Esophagus (tissue), 2 donors: ENCODE data around the gene HDAC4. TPM values are rescaled to one million over a fixed set of nuclear protein-coding genes. Genes with fewer than 3 reads are reported as not detected.
"Not testable (repeated sequence)": the region's sequence is repeated elsewhere in the genome, so short reads cannot be mapped to it uniquely, and the experiment has no call there.

Experiments used
- H3K27ac ChIP-seq, 2 donors: one replicate each; pipeline ENCODE4 v1.5.1; 2013; ENCODE audit warnings: low read depth in 2 of 2, mild to moderate bottlenecking in 2 of 2, inconsistent platforms in 1 of 2, low read length in 1 of 2, moderate library complexity in 1 of 2
- H3K27me3 ChIP-seq, 2 donors: one replicate each; pipeline ENCODE4 v1.6.1; 2013; ENCODE audit warnings: low read length in 2 of 2, control low read depth in 1 of 2, mild to moderate bottlenecking in 1 of 2; ENCODE audit not compliant: insufficient read depth in 2 of 2, control insufficient read depth in 1 of 2
- H3K36me3 ChIP-seq, 2 donors: one replicate each; pipeline ENCODE4 v1.6.1; 2013; ENCODE audit warnings: low read length in 1 of 2; ENCODE audit not compliant: control insufficient read depth in 2 of 2, insufficient read depth in 2 of 2
- H3K4me1 ChIP-seq, 2 donors: one replicate each; pipeline ENCODE4 v1.6.1; 2013; ENCODE audit warnings: low read length in 1 of 2; ENCODE audit not compliant: control insufficient read depth in 2 of 2, insufficient read depth in 2 of 2
- H3K4me3 ChIP-seq, 2 donors: one replicate each; pipeline ENCODE4 v1.5.1; 2013; ENCODE audit warnings: low read length in 2 of 2, mild to moderate bottlenecking in 2 of 2, low read depth in 1 of 2, moderate library complexity in 1 of 2
- H3K9me3 ChIP-seq, 2 donors: one replicate each; pipeline ENCODE4 v1.6.1; 2013; ENCODE audit warnings: mild to moderate bottlenecking in 2 of 2, low read depth in 1 of 2, low read length in 1 of 2, moderate library complexity in 1 of 2; ENCODE audit not compliant: control insufficient read depth in 2 of 2, insufficient read depth in 1 of 2
- WGBS, 2 donors: extraction: QIAGEN DNeasy Blood & Tissue Kit; methylation state at CpG; one replicate each; pipeline ENCODE4 v1.1.7; 2013; 5-methylcytosine and 5-hydroxymethylcytosine counted together
- polyA plus RNA-seq, 2 donors: library from polyadenylated mRNA; stranded (reverse); fragments of 200-250 nt; gene quantifications; one replicate each; pipeline ENCODE4 v1.2.3, GENCODE V29; 2013
- donor health status: healthy with polysubstance abuse.
- donor health status: Bipolar disorder and iron deficiency.

HDAC4 gene
- polyA plus RNA-seq, 2 donors = 5.9 to 10.2 TPM

DNA sequence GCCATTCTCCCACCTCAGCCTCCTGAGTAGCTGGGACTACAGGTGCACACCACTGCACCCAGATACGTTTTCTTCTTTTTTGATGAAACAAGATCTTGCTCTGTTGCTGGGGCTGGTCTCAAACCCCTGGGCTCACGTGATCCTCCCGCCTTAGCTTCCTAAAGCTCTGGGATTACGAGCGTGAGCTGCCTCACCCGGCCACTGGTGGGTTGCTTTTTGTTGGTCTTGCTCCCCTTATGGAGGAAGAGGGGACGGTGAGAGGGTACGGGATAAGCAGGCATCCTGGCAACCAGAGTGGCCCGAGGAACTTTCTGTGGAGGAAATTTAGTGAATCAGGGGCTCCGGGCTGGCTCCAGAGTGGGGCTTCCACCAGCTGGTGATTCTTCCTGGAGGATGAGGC is 222.3 kb downstream of the HDAC4 start:
- no peak overlapping the region for H3K27ac ChIP-seq
- H3K27me3 ChIP-seq = no peaks in the 10 kb centered on the region
- peaks cover 6 to 44% of the 10 kb centered on the region in 2 donors for H3K36me3 ChIP-seq
- H3K4me3 ChIP-seq = no peak overlapping the region
- H3K4me1 ChIP-seq = peaks cover 0 to 2% of the 10 kb centered on the region in 2 donors
- H3K9me3 ChIP-seq = peaks cover 0 to 12% of the 10 kb centered on the region in 2 donors
- WGBS, 2 donors = 97 to 99% methylated on average over 10 of the region's 10 CpGs

DNA sequence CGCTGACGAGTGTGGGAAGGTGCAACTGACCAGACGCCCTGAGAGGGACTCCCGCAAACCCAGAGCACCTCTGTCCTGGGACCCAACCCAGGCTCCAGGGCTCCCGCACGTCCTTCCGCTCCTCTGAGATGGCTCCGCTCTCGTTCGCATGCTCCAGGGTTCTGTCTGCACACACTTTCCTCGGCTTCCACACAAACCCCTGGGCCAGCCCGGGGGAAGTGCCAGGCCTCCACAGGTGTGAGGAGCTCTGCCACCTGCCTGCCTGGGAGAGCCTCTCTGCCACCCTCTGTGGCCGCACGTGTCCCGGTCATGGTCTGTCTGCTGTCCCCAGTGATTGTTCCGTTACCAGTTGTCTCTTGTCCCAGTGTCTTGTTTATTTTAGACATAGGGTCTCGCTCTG is 222.9 kb downstream of the HDAC4 start:
- 98% methylated on average over 17 of the region's 17 CpGs for WGBS, 2 donors
- H3K4me3 ChIP-seq = no peak overlapping the region
- peaks cover 0 to 2% of the 10 kb centered on the region in 2 donors for H3K4me1 ChIP-seq
- H3K27me3 ChIP-seq = no peaks in the 10 kb centered on the region
- peaks cover 6 to 42% of the 10 kb centered on the region in 2 donors for H3K36me3 ChIP-seq
- H3K9me3 ChIP-seq = peaks cover 0 to 12% of the 10 kb centered on the region in 2 donors
- H3K27ac ChIP-seq = no peak overlapping the region

DNA sequence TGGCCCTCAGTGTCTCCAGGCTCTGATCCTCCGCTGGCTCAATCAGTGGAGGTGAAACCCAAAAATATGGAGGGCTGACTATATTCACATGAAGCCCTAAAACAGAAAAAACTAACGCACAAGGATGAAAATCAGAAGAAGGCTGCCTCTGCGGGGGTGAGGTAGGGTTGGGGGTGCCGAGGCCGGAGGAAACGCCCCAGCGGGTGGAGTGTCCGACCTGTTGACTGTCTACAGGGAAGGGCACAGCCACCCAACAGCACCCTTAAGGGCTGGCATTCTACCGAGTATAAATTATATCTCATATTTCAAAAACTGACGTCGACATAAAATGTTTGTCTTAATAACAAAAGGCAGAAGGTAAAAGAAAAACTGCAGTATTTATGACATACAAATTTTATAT is 223.5 kb downstream of the HDAC4 start:
- WGBS, 2 donors = 96 to 98% methylated on average over 11 of the region's 11 CpGs
- H3K9me3 ChIP-seq = peaks cover 0 to 12% of the 10 kb centered on the region in 2 donors
- H3K4me1 ChIP-seq = peaks cover 0 to 2% of the 10 kb centered on the region in 2 donors
- H3K4me3 ChIP-seq = no peak overlapping the region
- H3K27me3 ChIP-seq = no peaks in the 10 kb centered on the region
- H3K27ac ChIP-seq = no peak overlapping the region
- peaks cover 6 to 42% of the 10 kb centered on the region in 2 donors for H3K36me3 ChIP-seq

GRCh38 chr2:239176138-239176803 is 224.5 kb downstream of the HDAC4 start:
- H3K27me3 ChIP-seq, H3K4me1 ChIP-seq, H3K4me3 ChIP-seq: not testable (repeated sequence)
- H3K27ac ChIP-seq = peak overlapping the region in 1 of 2 donors; percentile 8
- peaks cover 6 to 35% of the 10 kb centered on the region in 2 donors for H3K36me3 ChIP-seq
- H3K9me3 ChIP-seq = peaks cover 0 to 12% of the 10 kb centered on the region in 2 donors
- WGBS, 2 donors = 78 to 89% methylated on average over 12 to 21 of the region's 23 CpGs

GRCh38 chr2:239175181-239175580 is 225.6 kb downstream of the HDAC4 start:
- Histone ChIP-seq H3K9me3 (peaks cover 0 to 12% of the 10 kb centered on the region in 2 donors), H3K4me1 (peaks cover 0 to 2% of the 10 kb centered on the region in 2 donors), H3K27ac (no peak overlapping the region), H3K36me3 (peaks cover 6 to 28% of the 10 kb centered on the region in 2 donors), H3K4me3 (no peak overlapping the region), H3K27me3 (no peaks in the 10 kb centered on the region)
- 93 to 96% methylated on average over 11 of the region's 11 CpGs for WGBS, 2 donors

- 79 to 96% methylated on average over 1 of the region's 1 CpG for WGBS, 2 donors
Observed at GRCh38 chr2:239173301-239173700, 227.5 kb downstream of the HDAC4 start.

GRCh38 chr2:239171643-239172042 is 229.2 kb downstream of the HDAC4 start:
- peaks cover 0 to 2% of the 10 kb centered on the region in 2 donors for H3K4me1 ChIP-seq
- H3K27ac ChIP-seq = no peak overlapping the region
- H3K4me3 ChIP-seq = no peak overlapping the region
- H3K36me3 ChIP-seq = peaks cover 9 to 20% of the 10 kb centered on the region in 2 donors
- peaks cover 0 to 7% of the 10 kb centered on the region in 2 donors for H3K9me3 ChIP-seq
- no peaks in the 10 kb centered on the region for H3K27me3 ChIP-seq

More at GRCh38 chr2:239173301-239173700, 227.5 kb downstream of the HDAC4 start:
- Histone ChIP-seq H3K27ac (no peak overlapping the region), H3K36me3 (peaks cover 6 to 18% of the 10 kb centered on the region in 2 donors), H3K27me3 (no peaks in the 10 kb centered on the region), H3K4me3 (no peak overlapping the region), H3K9me3 (peaks cover 0 to 12% of the 10 kb centered on the region in 2 donors), H3K4me1 (peaks cover 0 to 2% of the 10 kb centered on the region in 2 donors)

DNA sequence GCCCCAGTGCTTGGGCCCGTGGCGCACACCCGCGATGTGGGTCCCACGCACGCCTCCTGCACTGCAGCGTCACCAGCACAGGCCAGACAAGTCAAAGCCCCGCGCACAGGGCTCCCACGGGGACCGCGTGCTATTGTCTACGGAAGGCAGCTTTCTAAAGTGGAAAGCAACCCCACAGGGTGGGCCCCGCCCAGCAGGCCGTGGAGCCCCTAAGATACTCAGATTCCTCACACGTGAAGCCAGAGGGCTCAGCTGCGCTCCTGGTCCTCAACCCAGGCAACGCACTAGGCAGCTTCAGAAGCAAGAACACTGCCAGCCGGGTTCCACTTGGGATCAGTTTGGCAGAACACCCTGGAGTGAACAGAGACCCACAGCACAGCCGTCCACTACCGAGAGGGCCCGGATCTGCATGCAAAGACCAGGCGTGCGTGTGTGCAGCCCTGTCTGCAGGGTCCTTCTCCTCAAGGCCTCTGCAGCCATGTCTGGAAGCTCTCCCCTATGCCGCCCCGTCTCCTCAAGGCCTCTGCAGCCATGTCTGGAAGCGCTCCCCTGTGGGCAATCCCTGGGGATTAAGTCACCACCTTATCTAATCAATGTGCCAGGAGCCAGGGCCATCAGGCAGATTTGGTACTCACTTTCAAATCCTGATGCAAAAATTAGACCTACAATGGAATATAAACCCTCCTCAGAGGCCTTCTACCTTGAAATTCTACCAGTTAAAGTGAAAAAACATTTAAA is 231.3 kb downstream of the HDAC4 start:
- no peaks in the 10 kb centered on the region for H3K27me3 ChIP-seq
- H3K4me3 ChIP-seq = no peak overlapping the region
- peaks cover 5 to 23% of the 10 kb centered on the region in 2 donors for H3K36me3 ChIP-seq
- 97 to 98% methylated on average over 27 of the region's 27 CpGs for WGBS, 2 donors
- H3K27ac ChIP-seq = no peak overlapping the region
- peaks cover 0 to 2% of the 10 kb centered on the region in 2 donors for H3K9me3 ChIP-seq
- no peaks in the 10 kb centered on the region for H3K4me1 ChIP-seq

DNA sequence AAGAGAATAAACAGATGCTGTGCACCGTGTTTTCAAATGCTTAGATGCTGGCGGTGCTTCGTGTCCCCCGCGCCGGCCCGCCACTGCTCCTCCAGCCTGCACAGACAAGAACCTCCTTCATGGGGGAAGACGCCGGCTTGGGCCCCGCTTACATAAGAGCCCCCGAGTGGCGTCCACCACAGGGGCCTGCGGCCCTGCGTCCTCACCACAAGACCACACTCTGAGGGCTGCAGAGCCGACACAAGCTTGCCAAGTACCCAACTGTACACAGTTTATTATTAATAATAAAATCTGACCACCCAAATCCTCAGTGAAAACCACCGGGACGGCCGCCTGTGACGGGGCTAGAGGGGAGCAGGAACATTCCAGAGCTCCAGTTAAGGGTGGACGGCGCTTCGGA is 232.2 kb downstream of the HDAC4 start:
- H3K36me3 ChIP-seq = peaks cover 8 to 30% of the 10 kb centered on the region in 2 donors
- 95 to 97% methylated on average over 22 of the region's 22 CpGs for WGBS, 2 donors
- no peak overlapping the region for H3K27ac ChIP-seq

More for the DNA sequence above, 232.2 kb downstream of the HDAC4 start:
- Histone ChIP-seq H3K4me3 (no peak overlapping the region), H3K27me3 (no peaks in the 10 kb centered on the region), H3K4me1 (no peaks in the 10 kb centered on the region), H3K9me3 (peaks cover 0 to 2% of the 10 kb centered on the region in 2 donors)
